Measurements from ENCODE around the gene NUP214.

Gene NUP214

DNA sequence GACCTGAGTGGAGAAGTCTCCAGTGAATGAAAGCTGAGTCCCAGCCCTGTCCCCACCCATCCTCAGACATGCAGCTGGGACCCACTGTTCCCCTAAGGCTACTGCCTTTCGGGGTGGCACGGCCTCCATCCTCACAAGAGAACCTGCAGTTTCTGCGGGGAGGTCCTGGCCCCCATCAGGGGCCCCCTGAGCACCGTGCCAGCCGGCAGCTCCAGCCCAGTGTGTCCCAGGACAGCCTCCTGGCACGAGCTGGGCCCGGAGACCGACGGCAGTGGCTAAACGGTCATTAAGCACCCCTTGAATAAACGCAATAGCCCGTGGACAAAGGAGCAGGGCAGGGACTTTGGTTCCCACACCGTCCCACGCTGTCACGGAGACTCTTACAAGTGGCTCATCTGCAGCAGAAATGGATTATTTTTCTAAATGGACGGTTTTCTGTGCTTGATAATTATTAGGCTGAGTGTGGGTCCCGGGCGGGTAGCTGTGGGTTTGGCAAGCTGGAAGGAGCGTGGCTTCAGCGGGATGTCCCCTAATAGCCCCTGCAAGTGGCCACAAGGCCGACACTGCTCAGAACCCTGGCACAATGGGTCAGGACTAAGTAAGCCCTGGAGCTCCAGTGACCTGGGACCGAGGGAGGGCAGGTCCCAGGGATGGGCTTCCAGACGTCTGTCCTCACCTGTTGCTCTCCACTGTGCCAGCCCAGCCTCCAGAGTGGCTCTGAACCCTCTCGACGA lies 133.5 kb downstream of the NUP214 start:
- no peaks in the 10 kb centered on the region for H3K27me3 ChIP-seq (ENCODE audit: insufficient read depth, poor library complexity, severe bottlenecking)
- H3K27ac ChIP-seq (replicated peaks): peak overlapping the region; percentile 97
- no peak for TF ChIP-seq SPI1 (IDR thresholded peaks at IDR 0.05; ENCODE audit: borderline replicate concordance, low read depth)
- TF ChIP-seq GABPA (IDR thresholded peaks at IDR 0.05; ENCODE audit: low read depth): no peak
- TF ChIP-seq POLR2AphosphoS5 (IDR thresholded peaks at IDR 0.05; ENCODE audit: low read depth): no peak; the same call in 1 of the 2 replicates
- TF ChIP-seq, protein P1, sequence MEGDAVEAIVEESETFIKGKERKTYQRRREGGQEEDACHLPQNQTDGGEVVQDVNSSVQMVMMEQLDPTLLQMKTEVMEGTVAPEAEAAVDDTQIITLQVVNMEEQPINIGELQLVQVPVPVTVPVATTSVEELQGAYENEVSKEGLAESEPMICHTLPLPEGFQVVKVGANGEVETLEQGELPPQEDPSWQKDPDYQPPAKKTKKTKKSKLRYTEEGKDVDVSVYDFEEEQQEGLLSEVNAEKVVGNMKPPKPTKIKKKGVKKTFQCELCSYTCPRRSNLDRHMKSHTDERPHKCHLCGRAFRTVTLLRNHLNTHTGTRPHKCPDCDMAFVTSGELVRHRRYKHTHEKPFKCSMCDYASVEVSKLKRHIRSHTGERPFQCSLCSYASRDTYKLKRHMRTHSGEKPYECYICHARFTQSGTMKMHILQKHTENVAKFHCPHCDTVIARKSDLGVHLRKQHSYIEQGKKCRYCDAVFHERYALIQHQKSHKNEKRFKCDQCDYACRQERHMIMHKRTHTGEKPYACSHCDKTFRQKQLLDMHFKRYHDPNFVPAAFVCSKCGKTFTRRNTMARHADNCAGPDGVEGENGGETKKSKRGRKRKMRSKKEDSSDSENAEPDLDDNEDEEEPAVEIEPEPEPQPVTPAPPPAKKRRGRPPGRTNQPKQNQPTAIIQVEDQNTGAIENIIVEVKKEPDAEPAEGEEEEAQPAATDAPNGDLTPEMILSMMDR (IDR thresholded peaks at IDR 0.05; ENCODE audit: insufficient read depth, low read length): no peak
- TF ChIP-seq, protein P2, sequence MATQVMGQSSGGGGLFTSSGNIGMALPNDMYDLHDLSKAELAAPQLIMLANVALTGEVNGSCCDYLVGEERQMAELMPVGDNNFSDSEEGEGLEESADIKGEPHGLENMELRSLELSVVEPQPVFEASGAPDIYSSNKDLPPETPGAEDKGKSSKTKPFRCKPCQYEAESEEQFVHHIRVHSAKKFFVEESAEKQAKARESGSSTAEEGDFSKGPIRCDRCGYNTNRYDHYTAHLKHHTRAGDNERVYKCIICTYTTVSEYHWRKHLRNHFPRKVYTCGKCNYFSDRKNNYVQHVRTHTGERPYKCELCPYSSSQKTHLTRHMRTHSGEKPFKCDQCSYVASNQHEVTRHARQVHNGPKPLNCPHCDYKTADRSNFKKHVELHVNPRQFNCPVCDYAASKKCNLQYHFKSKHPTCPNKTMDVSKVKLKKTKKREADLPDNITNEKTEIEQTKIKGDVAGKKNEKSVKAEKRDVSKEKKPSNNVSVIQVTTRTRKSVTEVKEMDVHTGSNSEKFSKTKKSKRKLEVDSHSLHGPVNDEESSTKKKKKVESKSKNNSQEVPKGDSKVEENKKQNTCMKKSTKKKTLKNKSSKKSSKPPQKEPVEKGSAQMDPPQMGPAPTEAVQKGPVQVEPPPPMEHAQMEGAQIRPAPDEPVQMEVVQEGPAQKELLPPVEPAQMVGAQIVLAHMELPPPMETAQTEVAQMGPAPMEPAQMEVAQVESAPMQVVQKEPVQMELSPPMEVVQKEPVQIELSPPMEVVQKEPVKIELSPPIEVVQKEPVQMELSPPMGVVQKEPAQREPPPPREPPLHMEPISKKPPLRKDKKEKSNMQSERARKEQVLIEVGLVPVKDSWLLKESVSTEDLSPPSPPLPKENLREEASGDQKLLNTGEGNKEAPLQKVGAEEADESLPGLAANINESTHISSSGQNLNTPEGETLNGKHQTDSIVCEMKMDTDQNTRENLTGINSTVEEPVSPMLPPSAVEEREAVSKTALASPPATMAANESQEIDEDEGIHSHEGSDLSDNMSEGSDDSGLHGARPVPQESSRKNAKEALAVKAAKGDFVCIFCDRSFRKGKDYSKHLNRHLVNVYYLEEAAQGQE (IDR thresholded peaks at IDR 0.05; ENCODE audit: insufficient replicate concordance, low read depth): no peak
- no peak overlapping the region for H3K4me3 ChIP-seq (replicated peaks; ENCODE audit: insufficient read depth, low read length)
- DNase-seq (ENCODE audit: low read depth in 1 of 2, low spot score in 1 of 2): no peak

DNA sequence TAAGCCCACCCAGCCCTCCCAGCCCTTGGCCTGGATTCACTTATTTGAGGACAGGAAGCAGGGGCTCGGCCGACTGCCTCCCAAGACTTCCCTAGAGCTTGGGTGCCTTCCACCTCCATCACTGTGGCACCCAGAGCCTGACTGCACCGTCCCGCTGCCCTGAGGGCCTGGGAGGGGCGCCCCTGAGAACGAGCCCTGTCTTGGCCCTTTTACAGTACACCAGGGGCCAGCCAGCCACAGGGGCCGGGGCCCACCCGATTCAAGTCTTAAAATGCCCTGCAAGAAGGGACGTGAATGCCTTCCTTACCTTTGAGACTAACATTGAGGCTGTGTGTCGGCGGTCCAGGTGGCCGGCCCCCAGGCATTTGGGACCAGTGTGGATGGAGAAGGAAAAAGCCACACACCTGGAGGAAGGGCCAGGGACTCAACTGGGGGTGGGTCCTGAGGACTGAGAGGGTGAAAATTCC lies 134.1 kb downstream of the NUP214 start:
- no peak for DNase-seq (ENCODE audit: low read depth in 1 of 2, low spot score in 1 of 2)
- H3K27me3 ChIP-seq (ENCODE audit: insufficient read depth, poor library complexity, severe bottlenecking): no peaks in the 10 kb centered on the region
- TF ChIP-seq POLR2AphosphoS5 (IDR thresholded peaks at IDR 0.05; ENCODE audit: low read depth) (no peak), GABPA (IDR thresholded peaks at IDR 0.05; ENCODE audit: low read depth) (no peak), SPI1 (IDR thresholded peaks at IDR 0.05; ENCODE audit: borderline replicate concordance, low read depth) (no peak)
- TF ChIP-seq, protein P2 (IDR thresholded peaks at IDR 0.05; ENCODE audit: insufficient replicate concordance, low read depth): no peak
- TF ChIP-seq, protein P1 (IDR thresholded peaks at IDR 0.05; ENCODE audit: insufficient read depth, low read length): no peak

DNA sequence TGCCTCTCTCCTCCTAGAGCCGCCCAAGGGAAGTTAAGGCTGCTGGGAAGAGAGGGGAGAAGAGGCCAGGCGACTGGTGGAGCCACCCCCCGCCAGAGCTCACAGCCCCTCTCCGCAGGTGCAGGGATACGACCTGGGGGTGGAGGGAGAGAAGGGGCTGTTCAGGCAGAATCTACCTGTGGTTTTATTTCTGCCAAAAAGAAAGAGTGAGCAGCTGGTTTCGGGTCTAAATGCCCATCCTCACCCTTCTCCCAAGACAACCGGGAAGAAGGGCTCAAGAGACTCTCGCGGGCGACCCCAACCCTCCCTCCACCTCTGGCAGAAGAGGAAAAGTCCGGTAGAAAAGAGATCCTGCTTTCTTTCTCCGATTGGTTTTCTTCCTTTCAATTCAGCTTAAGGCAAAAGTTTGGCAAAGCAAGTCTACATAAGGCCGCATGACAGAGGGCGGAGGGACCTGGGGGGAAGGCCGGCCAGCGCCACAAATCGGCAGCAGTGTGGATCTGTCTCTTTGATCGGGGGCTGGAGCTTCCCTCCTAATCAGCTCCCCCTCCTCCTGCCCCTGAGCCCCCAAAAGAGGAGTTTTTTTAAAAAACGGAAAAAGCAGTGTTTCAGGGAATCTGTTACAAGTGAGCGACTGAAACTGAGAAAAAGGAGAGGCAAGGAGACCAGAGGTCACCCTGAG lies 134.7 kb downstream of the NUP214 start:
- H3K27ac ChIP-seq (replicated peaks): peak overlapping the region; percentile 22
- H3K27me3 ChIP-seq (ENCODE audit: insufficient read depth, poor library complexity, severe bottlenecking): no peaks in the 10 kb centered on the region
- no peak overlapping the region for H3K4me3 ChIP-seq (replicated peaks; ENCODE audit: insufficient read depth, low read length)
- TF ChIP-seq, protein P1 (IDR thresholded peaks at IDR 0.05; ENCODE audit: insufficient read depth, low read length): no peak
- TF ChIP-seq POLR2AphosphoS5 (IDR thresholded peaks at IDR 0.05; ENCODE audit: low read depth): no peak
- TF ChIP-seq SPI1 (IDR thresholded peaks at IDR 0.05; ENCODE audit: borderline replicate concordance, low read depth): no peak
- TF ChIP-seq, protein P2 (IDR thresholded peaks at IDR 0.05; ENCODE audit: insufficient replicate concordance, low read depth): no peak
- TF ChIP-seq GABPA (IDR thresholded peaks at IDR 0.05; ENCODE audit: low read depth): no peak
- DNase-seq (ENCODE audit: low read depth in 1 of 2, low spot score in 1 of 2): no peak

More for the DNA sequence above, 134.1 kb downstream of the NUP214 start:
- Histone ChIP-seq H3K4me3 (replicated peaks; ENCODE audit: insufficient read depth, low read length) (no peak overlapping the region), H3K27ac (replicated peaks) (no peak overlapping the region)
